RPMI8226 (cell line): Measurements from ENCODE around the gene RAB43.
"Not testable (repeated sequence)": the region's sequence is repeated elsewhere in the genome, so short reads cannot be mapped to it uniquely, and the experiment has no call there.

Experiments used
- DNase-seq: peaks from one replicate; pipeline ENCODE4 v3.0.0-alpha.2; 2015

Gene RAB43

GRCh38 chr3:129121792-129122411 is at the start of gene RAB43:
RAB43 (minus strand) TSS chr3:129121804; CDS start chr3:129121489, 315 bp downstream.
- DNase-seq: peak; percentile 80

- DNase-seq: no peak
Observed at GRCh38 chr3:129166579-129167332, 45.2 kb upstream of the RAB43 start.

- not testable (repeated sequence) for DNase-seq
Observed at GRCh38 chr3:129165594-129165993, 44.0 kb upstream of the RAB43 start.

DNA sequence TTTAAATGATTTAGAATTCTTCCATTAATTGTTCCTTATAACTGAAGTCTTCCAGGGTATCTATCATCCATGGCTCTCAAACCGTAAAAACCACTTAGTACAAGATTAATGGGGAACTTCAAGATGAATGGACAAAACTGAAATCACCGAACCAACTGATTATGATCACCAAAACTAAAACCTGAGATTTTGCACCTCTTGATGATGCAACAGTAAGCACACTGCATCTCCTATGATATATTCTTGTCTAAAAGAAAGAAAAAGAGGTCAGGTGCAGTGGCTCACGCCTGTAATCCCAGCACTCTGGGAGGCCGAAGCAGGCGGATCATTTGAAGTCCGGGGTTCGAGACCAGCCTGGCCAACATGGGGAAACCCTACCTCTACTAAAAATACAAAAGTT is 42.9 kb upstream of the RAB43 start:
- DNase-seq: no peak

DNA sequence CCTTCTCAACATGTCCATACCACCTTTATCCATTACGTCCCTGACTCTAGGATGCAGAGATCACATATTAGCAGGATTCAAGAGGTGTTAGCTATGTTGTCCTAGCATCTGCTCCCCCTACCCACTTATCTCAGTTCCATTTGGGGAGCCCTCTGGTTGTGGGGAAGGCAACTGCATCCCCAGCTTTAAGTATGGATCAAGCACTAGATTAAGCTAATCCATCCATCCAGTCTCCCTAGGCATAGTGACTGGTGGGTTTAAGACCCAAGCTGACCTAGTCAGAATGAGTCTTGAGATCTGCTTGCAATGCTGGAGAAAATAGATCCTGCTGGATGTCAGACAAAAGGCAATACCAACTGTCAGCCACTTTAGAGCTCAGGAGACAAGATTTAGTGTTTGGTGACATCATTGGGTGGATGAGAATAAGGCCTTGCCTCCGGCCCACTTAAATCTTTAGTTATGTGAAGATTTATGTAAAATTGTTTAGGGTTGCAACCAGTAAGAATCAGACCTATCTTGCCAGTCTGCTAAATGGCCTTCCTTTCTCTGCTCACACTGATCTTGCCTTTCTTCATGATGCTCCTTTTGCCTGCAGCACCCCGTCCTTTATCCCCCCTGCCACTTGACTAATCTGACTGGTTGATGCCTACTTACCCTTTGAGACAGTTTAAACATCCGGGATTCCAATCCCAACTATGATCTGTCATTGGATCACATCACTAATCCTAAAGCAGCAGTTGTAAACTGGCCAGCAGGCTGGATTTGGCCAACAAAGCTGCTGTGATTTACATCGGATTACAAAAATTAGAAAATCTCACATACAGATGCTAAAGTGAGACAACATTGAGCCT is 41.4 kb upstream of the RAB43 start:
- no peak for DNase-seq

GRCh38 chr3:129161860-129162271 is 40.3 kb upstream of the RAB43 start:
- peak; percentile 60 for DNase-seq

DNA sequence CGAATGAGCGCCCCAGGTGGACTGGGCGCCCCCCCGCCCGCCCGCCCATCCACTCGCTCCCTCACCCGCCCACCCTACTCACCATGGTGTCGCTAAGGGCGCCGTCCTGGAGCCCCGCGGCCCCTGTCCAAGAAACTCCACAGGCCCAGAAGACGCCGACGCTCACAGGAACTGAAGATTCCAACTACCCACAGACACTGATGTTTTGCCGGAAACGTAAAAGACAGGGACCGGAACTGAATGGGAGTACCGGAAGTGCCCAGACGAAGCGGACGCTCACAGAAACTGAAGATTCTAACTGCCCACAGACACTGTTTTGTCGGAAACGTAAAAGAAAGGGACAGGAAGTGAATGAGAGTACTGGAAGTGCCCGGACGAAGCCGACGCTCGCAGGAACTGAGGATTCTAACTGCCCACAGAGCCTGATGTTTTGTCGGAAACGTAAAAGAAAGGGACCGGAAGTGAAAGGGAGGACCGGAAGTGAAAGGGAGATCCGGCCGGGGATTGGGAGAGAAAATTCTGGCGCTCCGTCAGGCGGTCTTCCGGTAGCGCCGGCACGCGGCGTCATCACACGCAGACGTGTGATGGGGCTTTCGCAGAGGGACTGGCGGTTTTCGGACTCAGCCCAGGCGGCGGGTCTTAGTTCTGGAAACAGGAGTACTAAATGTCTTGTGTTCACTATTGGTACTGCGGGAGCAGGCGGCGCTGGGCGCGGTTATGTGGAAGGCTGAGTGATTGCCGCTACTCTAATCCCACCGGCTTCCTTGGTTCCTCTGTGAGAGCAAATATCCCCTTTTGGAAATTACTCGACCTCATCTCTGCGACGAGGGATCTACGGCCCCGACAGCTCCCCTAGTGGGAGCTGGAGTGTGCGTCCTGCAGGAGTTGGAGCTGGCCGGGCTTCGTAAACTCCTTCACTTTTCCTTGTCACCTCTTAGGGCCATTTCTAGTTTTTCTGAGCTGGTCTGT is 39.6 kb upstream of the RAB43 start, which contains the start of gene ISY1:
TSS of gene ISY1 (minus strand) at position 173 of the 969 bp plus-strand sequence. CDS start at position 85, 88 bp downstream.
- peak; percentile 97 for DNase-seq

- DNase-seq: no peak
Observed at GRCh38 chr3:129144786-129145185, 23.2 kb upstream of the RAB43 start.

- DNase-seq: not testable (repeated sequence)
Observed at GRCh38 chr3:129141011-129141410, 19.4 kb upstream of the RAB43 start.

- no peak for DNase-seq
Observed at GRCh38 chr3:129139911-129140310, 18.3 kb upstream of the RAB43 start.

DNA sequence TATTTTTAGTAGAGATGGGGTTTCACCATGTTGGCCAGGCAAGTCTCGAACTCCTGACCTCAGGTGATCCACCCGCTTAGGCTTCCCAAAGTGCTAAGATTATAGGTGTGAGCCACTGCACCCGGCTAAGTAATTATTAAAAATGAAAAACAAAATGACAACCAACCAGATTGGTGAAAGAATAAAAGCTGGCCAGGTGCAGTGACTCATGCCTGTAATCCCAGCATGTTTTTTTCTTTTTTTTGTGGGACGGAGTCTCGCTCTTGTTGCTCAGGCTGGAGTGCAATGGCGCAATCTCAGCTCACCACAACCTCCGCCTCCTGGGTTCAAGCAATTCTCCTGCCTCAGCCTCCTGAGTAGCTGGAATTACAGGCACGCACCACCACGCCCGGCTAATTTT is 14.7 kb upstream of the RAB43 start:
- DNase-seq: not testable (repeated sequence)

GRCh38 chr3:129132097-129132866 is 10.7 kb upstream of the RAB43 start:
- DNase-seq: no peak

DNA sequence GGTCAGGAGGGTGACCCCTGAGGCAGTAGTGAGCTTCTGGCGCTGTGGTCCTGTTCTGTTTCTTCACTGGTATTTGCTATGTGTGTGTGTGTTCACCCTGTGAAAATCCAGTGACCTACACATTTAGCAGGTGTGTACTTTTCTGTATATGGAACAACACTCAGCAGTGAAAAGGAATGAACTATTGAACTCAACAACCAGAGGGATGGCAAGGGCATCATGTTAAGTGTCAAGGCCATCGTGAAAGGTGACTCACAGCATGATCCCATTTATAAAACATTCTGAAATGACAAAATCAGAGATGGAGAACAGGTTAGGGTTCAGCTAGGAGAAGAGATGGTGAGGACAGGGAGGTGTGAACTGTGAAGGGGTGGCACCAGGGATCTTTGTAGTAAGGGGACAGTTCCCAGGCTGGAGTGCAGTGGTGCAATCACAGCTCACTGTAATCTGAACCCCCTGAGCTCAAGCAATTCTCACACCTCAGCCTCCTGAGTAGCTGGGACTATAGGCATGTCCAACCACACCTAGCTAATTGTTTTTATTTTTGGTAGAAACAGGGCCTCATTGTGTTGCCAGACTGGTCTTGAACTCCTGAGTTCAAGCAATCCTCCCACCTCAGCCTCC is 10.0 kb upstream of the RAB43 start:
- no peak for DNase-seq

DNA sequence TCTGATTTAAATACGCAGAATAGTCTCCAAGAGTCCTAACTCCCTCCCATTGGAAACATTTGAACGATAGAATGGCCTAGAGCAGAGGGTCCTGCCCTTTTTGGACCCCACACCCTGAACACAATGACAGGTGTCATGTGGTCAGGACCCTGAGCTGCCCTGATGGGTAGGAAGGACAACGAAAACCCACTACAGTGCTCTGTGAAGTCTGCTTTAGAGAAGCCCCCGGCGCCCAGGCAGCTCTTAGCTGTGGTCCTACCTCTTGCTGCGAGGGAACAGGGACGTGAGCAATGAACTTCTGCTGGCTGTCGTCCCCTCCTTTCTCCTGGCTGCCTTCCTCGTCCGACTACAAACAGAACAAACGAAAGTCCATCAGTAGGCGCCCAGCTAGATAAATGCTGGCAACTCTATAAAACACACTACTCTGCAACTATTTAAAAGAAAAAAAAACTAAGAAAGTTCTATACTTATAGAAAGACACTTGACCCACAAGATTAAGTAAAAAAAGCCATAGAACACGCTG is 8.7 kb upstream of the RAB43 start:
- no peak for DNase-seq

DNA sequence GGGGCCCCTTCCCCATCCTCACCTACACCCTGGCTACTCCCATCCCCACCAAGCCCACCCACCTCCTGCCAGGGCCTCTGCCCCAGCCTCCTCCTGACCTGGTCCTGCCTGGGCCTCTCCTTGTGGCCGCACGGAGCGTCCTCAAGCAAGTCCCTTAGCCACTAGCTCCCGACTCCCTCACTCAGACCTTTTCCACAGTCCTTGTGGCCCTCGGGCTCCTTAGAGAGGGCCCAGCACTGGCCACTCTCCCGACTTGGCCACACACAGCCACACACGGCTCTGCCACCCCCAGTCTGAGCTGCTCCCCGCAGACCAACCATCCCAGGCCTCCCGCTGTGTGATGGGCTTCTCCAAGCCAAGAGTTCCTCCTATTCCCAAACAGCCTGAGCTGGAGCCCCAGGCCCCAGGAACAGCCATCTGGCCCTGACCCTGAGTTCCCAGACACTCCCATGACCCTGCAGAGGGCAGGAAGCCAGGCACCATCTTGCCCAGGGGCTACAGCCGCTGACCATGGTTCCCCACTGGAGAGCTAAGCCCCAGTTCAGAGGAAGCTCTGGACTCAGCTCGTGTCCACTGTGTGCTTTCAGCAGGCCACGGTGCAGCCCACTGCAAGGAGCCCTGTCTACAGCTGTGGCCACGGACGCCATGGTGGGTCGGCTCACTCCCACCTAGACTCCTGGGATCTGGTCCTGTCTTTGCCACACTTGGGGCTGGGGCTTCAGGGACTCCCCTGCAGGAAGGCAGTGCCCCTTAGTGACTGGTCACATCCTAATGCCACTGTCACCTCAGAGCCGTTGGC is 7.0 kb upstream of the RAB43 start:
- DNase-seq: no peak

DNA sequence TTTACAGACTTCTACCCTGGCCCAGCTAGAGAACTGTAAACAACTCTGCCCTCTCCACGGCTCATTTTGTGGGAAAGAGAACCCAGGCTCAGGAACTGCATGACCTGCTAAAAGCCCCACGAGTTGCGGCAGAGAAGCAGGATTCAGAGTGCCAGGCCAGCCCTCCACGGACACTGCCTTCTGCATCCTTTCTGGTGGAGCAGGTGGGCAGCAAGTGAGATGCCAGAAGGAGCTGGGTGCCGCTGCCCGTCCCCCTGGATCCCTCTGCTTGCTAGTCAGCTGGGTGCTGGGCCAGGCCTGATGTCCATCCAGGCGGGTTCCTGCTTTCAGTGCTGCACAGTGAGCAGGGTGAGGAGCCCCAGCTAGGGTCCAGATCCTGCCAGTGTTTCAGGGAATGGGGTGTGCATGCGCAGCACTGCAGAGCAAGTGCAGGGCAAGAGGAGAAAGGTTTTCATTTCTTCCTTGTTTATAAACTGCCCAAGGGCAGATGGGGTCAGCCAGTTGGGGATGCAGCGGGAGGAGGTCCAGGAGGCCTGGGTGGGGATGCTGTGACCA is 5.2 kb upstream of the RAB43 start:
- no peak for DNase-seq

- peak; percentile 21 for DNase-seq
Observed at GRCh38 chr3:129123314-129124060, 1.9 kb upstream of the RAB43 start.

DNA sequence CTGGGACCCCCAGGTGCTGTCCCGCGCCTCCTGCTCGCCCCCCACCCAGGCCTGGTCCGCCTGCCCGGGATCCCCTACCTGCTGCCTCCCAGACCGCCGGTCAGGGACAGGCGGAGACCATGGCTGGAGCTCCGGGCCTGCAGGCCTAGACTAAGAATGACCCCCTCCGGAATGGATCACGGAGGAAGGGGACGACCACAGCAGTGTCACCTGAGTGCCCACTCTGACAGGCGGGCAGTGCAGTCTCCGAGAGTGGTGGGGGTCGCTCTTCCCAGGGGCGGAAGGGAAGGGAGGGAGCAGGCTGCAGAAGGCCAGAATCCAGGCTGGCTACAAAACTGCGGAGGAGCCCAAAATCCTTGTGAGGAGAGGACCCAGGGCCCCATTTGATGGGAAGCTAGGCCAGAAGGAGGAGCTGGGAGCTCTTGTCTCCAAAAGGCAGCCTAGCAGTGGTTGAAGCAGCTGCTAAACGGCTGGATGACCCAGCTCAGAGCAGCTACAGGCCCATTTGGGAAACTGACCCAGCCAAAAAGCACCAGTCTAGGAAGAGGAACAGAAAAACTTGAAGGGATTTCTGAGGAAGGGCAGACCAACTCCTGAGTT is 908 bp upstream of the RAB43 start:
- peak; percentile 15 for DNase-seq
